Parathyroid adenoma (tissue), 2 donors: ENCODE measurements around the gene DNAJB8.

Source experiments
- H2AFZ ChIP-seq: fragments of 300-600 bp; sonication (generic); one replicate; pipeline ENCODE4 v1.7.0; 2017; ENCODE audit warnings: antibody characterized with exemption, mild to moderate bottlenecking
- H3K27ac ChIP-seq: fragments of 300-600 bp; sonication (generic); one replicate; pipeline ENCODE4 v1.7.0; 2017
- H3K27me3 ChIP-seq: fragments of 300-600 bp; sonication (generic); one replicate; pipeline ENCODE4 v1.7.0; 2017; ENCODE audit warnings: low read length; ENCODE audit not compliant: control insufficient read depth, insufficient read depth
- H3K36me3 ChIP-seq: fragments of 300-600 bp; sonication (generic); one replicate; pipeline ENCODE4 v1.7.0; 2017; ENCODE audit warnings: low read length; ENCODE audit not compliant: control insufficient read depth, insufficient read depth
- H3K4me1 ChIP-seq: fragments of 300-600 bp; sonication (generic); one replicate; pipeline ENCODE4 v1.7.0; 2017; ENCODE audit warnings: control low read depth
- H3K4me2 ChIP-seq: fragments of 300-600 bp; sonication (generic); one replicate; pipeline ENCODE4 v1.7.0; 2017; ENCODE audit warnings: low read length
- H3K4me3 ChIP-seq: fragments of 300-600 bp; sonication (generic); one replicate; pipeline ENCODE4 v1.7.0; 2017; ENCODE audit warnings: low read depth, low read length
- H3K79me2 ChIP-seq: fragments of 300-600 bp; sonication (generic); one replicate; pipeline ENCODE4 v1.7.0; 2017; ENCODE audit warnings: control low read depth
- H3K9ac ChIP-seq: fragments of 300-600 bp; sonication (generic); one replicate; pipeline ENCODE4 v1.7.0; 2017; ENCODE audit warnings: mild to moderate bottlenecking
- H3K9me3 ChIP-seq: fragments of 300-600 bp; sonication (generic); one replicate; pipeline ENCODE4 v1.7.0; 2017; ENCODE audit warnings: low read length; ENCODE audit not compliant: control insufficient read depth
- CTCF ChIP-seq: fragments of 300-600 bp; sonication (generic); IDR thresholded peaks from one replicate; pipeline ENCODE4 v1.7.0; 2017; ENCODE audit warnings: antibody characterized with exemption, mild to moderate bottlenecking
- donor health status: primary hyperparathyroidism.

The DNAJB8 gene

GRCh38 chr3:128462341-128462910 is 4.3 kb downstream of the DNAJB8 start:
- H3K9ac ChIP-seq: no peak overlapping the region
- H3K9me3 ChIP-seq: no peaks in the 10 kb centered on the region
- H2AFZ ChIP-seq: no peak overlapping the region
- no peaks in the 10 kb centered on the region for H3K79me2 ChIP-seq
- H3K4me1 ChIP-seq: peaks cover 6% of the 10 kb centered on the region
- no peak for TF ChIP-seq CTCF
- no peak overlapping the region for H3K27ac ChIP-seq
- H3K4me3 ChIP-seq: no peak overlapping the region
- no peak overlapping the region for H3K4me2 ChIP-seq
- H3K27me3 ChIP-seq: no peaks in the 10 kb centered on the region
- H3K36me3 ChIP-seq: no peaks in the 10 kb centered on the region

GRCh38 chr3:128461731-128462130 is 5.0 kb downstream of the DNAJB8 start:
- Histone ChIP-seq H2AFZ (no peak overlapping the region), H3K36me3 (no peaks in the 10 kb centered on the region), H3K27ac (no peak overlapping the region), H3K4me2 (no peak overlapping the region), H3K27me3 (no peaks in the 10 kb centered on the region), H3K9me3 (no peaks in the 10 kb centered on the region), H3K4me1 (peaks cover 9% of the 10 kb centered on the region), H3K79me2 (no peaks in the 10 kb centered on the region), H3K4me3 (no peak overlapping the region), H3K9ac (no peak overlapping the region)
- no peak for TF ChIP-seq CTCF

- no peaks in the 10 kb centered on the region for H3K9me3 ChIP-seq
- no peak overlapping the region for H2AFZ ChIP-seq
- H3K36me3 ChIP-seq: no peaks in the 10 kb centered on the region
- no peak for TF ChIP-seq CTCF
- peaks cover 19% of the 10 kb centered on the region for H3K4me1 ChIP-seq
- H3K9ac ChIP-seq: no peak overlapping the region
- H3K4me2 ChIP-seq: no peak overlapping the region
- no peak overlapping the region for H3K27ac ChIP-seq
- H3K27me3 ChIP-seq: no peaks in the 10 kb centered on the region
- H3K79me2 ChIP-seq: no peaks in the 10 kb centered on the region
- H3K4me3 ChIP-seq: no peak overlapping the region
These were observed 7.2 kb downstream of the DNAJB8 start for GRCh38 chr3:128459461-128459820.

GRCh38 chr3:128458746-128459460 is 7.8 kb downstream of the DNAJB8 start:
- H3K4me1 ChIP-seq: peaks cover 19% of the 10 kb centered on the region
- TF ChIP-seq CTCF: no peak
- no peak overlapping the region for H3K27ac ChIP-seq
- no peak overlapping the region for H3K4me2 ChIP-seq
- H3K27me3 ChIP-seq: no peaks in the 10 kb centered on the region
- no peak overlapping the region for H3K9ac ChIP-seq
- H2AFZ ChIP-seq: no peak overlapping the region
- no peaks in the 10 kb centered on the region for H3K9me3 ChIP-seq
- H3K79me2 ChIP-seq: no peaks in the 10 kb centered on the region
- no peaks in the 10 kb centered on the region for H3K36me3 ChIP-seq
- H3K4me3 ChIP-seq: no peak overlapping the region

GRCh38 chr3:128457937-128458336 is 8.8 kb downstream of the DNAJB8 start:
- no peaks in the 10 kb centered on the region for H3K36me3 ChIP-seq
- no peak overlapping the region for H3K27ac ChIP-seq
- no peaks in the 10 kb centered on the region for H3K27me3 ChIP-seq
- no peak overlapping the region for H2AFZ ChIP-seq
- no peaks in the 10 kb centered on the region for H3K9me3 ChIP-seq
- H3K4me1 ChIP-seq: peaks cover 19% of the 10 kb centered on the region
- no peak overlapping the region for H3K4me3 ChIP-seq
- H3K9ac ChIP-seq: no peak overlapping the region
- no peaks in the 10 kb centered on the region for H3K79me2 ChIP-seq
- no peak for TF ChIP-seq CTCF
- H3K4me2 ChIP-seq: no peak overlapping the region
